Breast epithelium (tissue), 4 donors: ENCODE results near the gene LIPA. TPM values are rescaled to one million over a fixed set of nuclear protein-coding genes. Genes with fewer than 3 reads are reported as not detected.
A peak's percentile ranks its signal among the peaks of the same experiment; 100 is the strongest.

Experiments
- DNase-seq, 2 donors: peaks; one replicate each; pipeline ENCODE4 v3.0.0-alpha.2; 2019; ENCODE audit warnings: low spot score in 2 of 2
- H3K27ac ChIP-seq, 2 donors: fragments of 200-600 bp; sonication (generic) in 1 of 2; one replicate each; pipeline ENCODE4 v1.5.1; 2016 to 2019; ENCODE audit warnings: mild to moderate bottlenecking in 1 of 2
- H3K27me3 ChIP-seq, 2 donors: fragments of 200-600 bp; sonication (generic) in 1 of 2; one replicate each; pipeline versions ENCODE4 v1.5.1 to v1.6.0; 2017 to 2019; ENCODE audit warnings: control low read depth in 1 of 2, mild to moderate bottlenecking in 1 of 2
- H3K36me3 ChIP-seq: fragments of 200-600 bp; one replicate; pipeline ENCODE4 v1.5.1; 2019
- H3K4me1 ChIP-seq, 2 donors: fragments of 200-600 bp; sonication (generic); one replicate each; pipeline ENCODE4 v1.5.1; 2016 to 2019; ENCODE audit warnings: control low read depth in 1 of 2
- H3K4me3 ChIP-seq, 3 donors: fragments of 200-600 bp; sonication (generic); 1 replicate in 2 of 3; 2 replicates in 1 of 3; pipeline ENCODE4 v1.5.1; 2016 to 2019; ENCODE audit warnings: mild to moderate bottlenecking in 3 of 3, moderate library complexity in 2 of 3
- H3K9me3 ChIP-seq, 2 donors: fragments of 200-600 bp; sonication (generic) in 1 of 2; one replicate each; pipeline ENCODE4 v1.5.1; 2016 to 2019; ENCODE audit warnings: control low read depth in 1 of 2
- POLR2A ChIP-seq: fragments of 450-650 bp; IDR thresholded peaks from one replicate; pipeline ENCODE4 v1.6.1; 2016; ENCODE audit warnings: antibody characterized with exemption, mild to moderate bottlenecking, moderate library complexity
- POLR2AphosphoS5 ChIP-seq, 3 donors: sonication (generic); formaldehyde crosslinking; IDR thresholded peaks; one replicate each; pipeline ENCODE4 v1.6.1; 2017; ENCODE audit warnings: antibody characterized with exemption in 3 of 3
- intact Hi-C: fragments of 100-400 bp; cut with DNase I; formaldehyde crosslinking; loops from one replicate; pipeline ENCODE4 v1.15.1; 2023; ENCODE audit warnings: low total_unique reads
- total RNA-seq, 3 donors: library from RNA; depleted of rRNA; stranded (reverse); fragments of >200 nt; gene quantifications; one replicate each; pipeline ENCODE4 v1.1.0, GENCODE V29; 2016
- TF ChIP-seq, protein P1 (sequence below), 3 donors: fragments of 450-650 bp; IDR thresholded peaks; one replicate each; pipeline ENCODE4 v1.5.1; 2016 to 2017; ENCODE audit warnings: antibody characterized with exemption in 3 of 3, mild to moderate bottlenecking in 3 of 3, moderate library complexity in 3 of 3

LIPA gene
- total RNA-seq, 3 donors from 2014 or later, result 44.9 to 90.7 (median 67.2) TPM

DNA sequence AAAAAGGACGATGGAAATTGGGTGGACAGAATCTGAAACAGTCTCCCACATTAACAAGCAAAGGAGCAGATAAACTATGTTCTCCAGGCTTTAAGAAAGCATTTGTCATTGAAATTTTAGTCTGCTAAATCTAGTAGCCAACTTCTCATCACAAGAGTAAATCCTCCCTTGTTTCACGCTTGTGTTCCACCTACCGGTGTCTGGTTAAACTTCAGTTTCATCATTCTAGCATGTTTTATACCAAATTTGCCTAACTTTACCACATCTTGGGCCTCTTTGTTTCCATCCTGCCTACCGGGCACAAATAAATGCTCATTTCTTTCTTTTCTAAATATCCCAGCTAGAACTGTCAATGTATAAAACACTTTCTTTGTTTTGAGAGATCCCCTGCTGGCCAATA lies 5.8 kb downstream of the LIPA start:
- Histone ChIP-seq H3K4me3 (no peak overlapping the region), H3K36me3 (no peaks in the 10 kb centered on the region), H3K27ac (no peak overlapping the region), H3K4me1 (no peaks in the 10 kb centered on the region), H3K9me3 (no peaks in the 10 kb centered on the region), H3K27me3 (no peaks in the 10 kb centered on the region)
- DNase-seq, result no peak
- intact Hi-C loops, result no loop called here
- TF ChIP-seq POLR2A, result no peak

DNA sequence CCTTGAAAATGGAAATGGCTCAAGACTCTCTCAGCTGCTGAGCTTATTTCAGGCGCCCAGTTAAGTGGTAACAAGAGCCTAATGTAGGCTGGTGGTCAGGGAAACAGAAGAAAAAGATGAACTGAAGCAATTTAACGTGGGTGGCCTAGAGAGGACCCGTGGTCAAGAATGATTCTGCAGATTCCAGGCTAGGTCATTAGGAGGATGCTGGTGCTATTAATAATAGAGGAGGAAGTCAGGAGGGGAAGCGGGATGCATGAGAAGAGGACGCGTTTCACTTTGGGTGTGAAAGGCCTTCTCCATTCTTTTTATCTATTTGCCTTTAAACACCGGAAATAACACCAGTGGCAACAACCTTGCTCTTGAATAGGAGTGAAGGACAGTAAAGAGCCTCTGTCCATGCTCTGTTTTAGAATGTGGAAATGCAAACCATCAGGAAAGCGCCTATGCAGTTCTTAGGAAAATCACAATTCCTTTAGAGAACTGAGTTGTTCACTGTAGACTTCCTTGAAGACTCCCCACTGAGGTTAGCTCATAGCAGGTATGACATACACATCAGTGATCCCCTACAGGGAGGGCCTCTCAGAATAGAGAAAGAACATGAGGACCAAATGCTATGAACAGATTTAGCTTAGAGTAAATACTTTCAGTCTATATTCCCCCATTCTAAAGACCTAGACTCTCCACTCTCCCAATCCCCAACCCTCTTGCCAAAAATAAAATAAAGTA lies 8.6 kb downstream of the LIPA start:
- no peak overlapping the region for H3K4me3 ChIP-seq
- H3K36me3 ChIP-seq, result no peaks in the 10 kb centered on the region
- H3K4me1 ChIP-seq, result no peaks in the 10 kb centered on the region
- H3K27ac ChIP-seq, result peak overlapping the region; percentile 65 to 72
- TF ChIP-seq POLR2AphosphoS5 (IDR thresholded peaks at IDR 0.05) (peak in 1 of 3 donors; percentile 24), POLR2A (no peak)
- TF ChIP-seq, protein P1, sequence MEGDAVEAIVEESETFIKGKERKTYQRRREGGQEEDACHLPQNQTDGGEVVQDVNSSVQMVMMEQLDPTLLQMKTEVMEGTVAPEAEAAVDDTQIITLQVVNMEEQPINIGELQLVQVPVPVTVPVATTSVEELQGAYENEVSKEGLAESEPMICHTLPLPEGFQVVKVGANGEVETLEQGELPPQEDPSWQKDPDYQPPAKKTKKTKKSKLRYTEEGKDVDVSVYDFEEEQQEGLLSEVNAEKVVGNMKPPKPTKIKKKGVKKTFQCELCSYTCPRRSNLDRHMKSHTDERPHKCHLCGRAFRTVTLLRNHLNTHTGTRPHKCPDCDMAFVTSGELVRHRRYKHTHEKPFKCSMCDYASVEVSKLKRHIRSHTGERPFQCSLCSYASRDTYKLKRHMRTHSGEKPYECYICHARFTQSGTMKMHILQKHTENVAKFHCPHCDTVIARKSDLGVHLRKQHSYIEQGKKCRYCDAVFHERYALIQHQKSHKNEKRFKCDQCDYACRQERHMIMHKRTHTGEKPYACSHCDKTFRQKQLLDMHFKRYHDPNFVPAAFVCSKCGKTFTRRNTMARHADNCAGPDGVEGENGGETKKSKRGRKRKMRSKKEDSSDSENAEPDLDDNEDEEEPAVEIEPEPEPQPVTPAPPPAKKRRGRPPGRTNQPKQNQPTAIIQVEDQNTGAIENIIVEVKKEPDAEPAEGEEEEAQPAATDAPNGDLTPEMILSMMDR (IDR thresholded peaks at IDR 0.05), result no peak
- no peak for DNase-seq
- intact Hi-C loops, result no loop called here
- no peaks in the 10 kb centered on the region for H3K27me3 ChIP-seq
- no peaks in the 10 kb centered on the region for H3K9me3 ChIP-seq

DNA sequence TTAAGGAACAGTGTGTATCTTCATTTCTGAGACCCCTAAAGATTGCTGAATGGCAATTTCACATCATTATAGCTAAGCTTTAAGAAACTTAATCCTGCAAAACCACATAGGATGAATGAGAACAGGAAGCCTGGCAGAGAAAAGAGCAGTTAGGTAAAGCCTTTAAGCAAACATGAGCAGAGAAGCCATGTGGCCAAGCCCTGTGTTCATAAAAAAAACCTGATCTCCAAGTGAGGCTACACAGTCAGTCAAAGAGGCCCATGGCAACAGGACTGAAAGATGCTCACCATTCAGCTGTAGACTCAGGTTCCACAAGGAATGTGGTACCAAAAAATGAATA lies 9.3 kb downstream of the LIPA start:
- no peaks in the 10 kb centered on the region for H3K36me3 ChIP-seq
- peak overlapping the region; percentile 65 to 72 for H3K27ac ChIP-seq
- intact Hi-C loops, result no loop called here
- no peaks in the 10 kb centered on the region for H3K4me1 ChIP-seq
- TF ChIP-seq, protein P1 (IDR thresholded peaks at IDR 0.05), result no peak
- TF ChIP-seq POLR2AphosphoS5 (IDR thresholded peaks at IDR 0.05) (no peak), POLR2A (no peak)
- no peak for DNase-seq
- H3K9me3 ChIP-seq, result no peaks in the 10 kb centered on the region
- H3K27me3 ChIP-seq, result no peaks in the 10 kb centered on the region
- no peak overlapping the region for H3K4me3 ChIP-seq

DNA sequence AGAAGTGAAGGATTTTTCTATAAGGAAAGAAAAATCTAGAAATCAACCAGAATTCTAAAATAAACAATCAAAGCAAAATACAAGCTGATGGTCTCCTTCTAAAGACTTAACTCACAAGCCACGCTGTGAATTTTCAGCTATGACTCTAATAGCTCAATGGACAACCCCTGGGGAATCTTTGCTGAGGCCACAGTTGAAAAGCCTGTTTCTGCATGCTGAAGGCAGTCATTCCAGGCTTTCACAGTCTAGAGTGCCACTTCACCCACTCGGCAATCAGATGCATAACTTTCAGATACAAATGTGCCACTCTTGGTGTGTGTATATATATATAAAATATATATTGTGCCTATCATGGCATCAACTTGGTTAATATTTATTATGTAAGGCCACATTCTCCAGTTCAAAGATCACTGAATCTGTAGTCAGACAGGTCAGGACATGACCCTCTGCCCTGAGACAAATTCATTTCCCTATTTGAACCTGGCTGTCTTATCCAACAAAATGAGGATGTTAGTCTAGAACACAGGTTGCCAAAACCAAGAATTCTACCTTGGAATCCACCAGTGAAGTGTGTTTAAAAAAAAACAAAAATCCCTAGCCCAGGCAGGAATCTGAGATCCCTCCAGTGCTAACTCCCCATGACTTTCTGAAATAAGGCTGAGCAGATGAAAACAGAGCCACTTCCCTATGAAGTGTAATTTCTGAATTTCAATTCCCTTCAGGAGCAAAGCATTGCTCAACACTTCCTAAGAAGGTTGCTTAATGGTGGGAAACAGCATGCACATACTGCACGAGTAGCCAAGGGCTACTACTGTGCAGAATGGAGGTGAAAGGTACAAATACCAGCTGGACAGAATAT lies 9.9 kb downstream of the LIPA start:
- TF ChIP-seq POLR2AphosphoS5 (IDR thresholded peaks at IDR 0.05), result peak in 2 of 3 donors; percentile 38 to 57
- TF ChIP-seq, protein P1 (IDR thresholded peaks at IDR 0.05), result no peak
- no peaks in the 10 kb centered on the region for H3K36me3 ChIP-seq
- no peaks in the 10 kb centered on the region for H3K27me3 ChIP-seq
- no peak for DNase-seq
- H3K9me3 ChIP-seq, result no peaks in the 10 kb centered on the region
- intact Hi-C loops, result no loop called here
- no peak overlapping the region for H3K4me3 ChIP-seq
- H3K4me1 ChIP-seq, result no peaks in the 10 kb centered on the region
- peak overlapping the region; percentile 65 to 72 for H3K27ac ChIP-seq

DNA sequence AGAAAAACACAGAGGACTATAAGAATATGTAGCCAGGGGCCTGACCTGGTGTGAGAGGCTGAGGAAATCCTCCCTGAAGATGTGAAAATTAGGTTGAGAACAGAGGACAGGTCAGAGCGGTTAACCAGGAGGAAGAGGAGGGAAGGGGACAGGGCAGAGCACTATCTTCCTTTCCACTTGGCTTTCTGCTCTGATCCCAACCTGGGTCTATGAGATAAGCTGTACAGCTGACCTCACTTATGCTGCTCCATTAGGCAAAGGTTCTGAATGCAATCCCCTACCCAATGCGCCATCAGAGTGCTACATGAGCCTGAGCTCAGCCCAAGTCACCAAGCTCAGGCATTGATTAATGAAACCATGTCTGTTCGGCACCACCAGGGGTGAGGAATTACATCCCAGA lies 10.5 kb downstream of the LIPA start:
- Histone ChIP-seq H3K36me3 (no peaks in the 10 kb centered on the region), H3K27ac (peak overlapping the region; percentile 65 to 72), H3K9me3 (no peaks in the 10 kb centered on the region), H3K27me3 (no peaks in the 10 kb centered on the region), H3K4me3 (no peak overlapping the region), H3K4me1 (no peaks in the 10 kb centered on the region)
- TF ChIP-seq, protein P1 (IDR thresholded peaks at IDR 0.05), result no peak
- TF ChIP-seq POLR2A (no peak), POLR2AphosphoS5 (IDR thresholded peaks at IDR 0.05) (no peak)
- intact Hi-C loops, result no loop called here
- no peak for DNase-seq
